PFSK-1 (cell line): ENCODE results near the gene KIF3B.

Experiments used
- FOXP2 ChIP-seq: optimal IDR thresholded peaks from 2 replicates; pipeline ENCODE3; 2011; ENCODE audit warnings: borderline replicate concordance, control low read depth, inconsistent platforms; ENCODE audit not compliant: insufficient read depth; ENCODE audit errors: extremely low read length, extremely low read depth
- POLR2AphosphoS5 ChIP-seq: IDR thresholded peaks from 2 replicates; pipeline ENCODE4 v1.6.1; 2012; ENCODE audit warnings: low read depth, mild to moderate bottlenecking, control low read depth, low read length, moderate library complexity
- SIN3A ChIP-seq: IDR thresholded peaks from 2 replicates; pipeline ENCODE4 v1.6.1; 2012; ENCODE audit warnings: mild to moderate bottlenecking, low read length, moderate library complexity, borderline replicate concordance; ENCODE audit not compliant: insufficient read depth
- TAF1 ChIP-seq: IDR thresholded peaks from 2 replicates; pipeline ENCODE4 v1.6.1; 2012; ENCODE audit warnings: low read length, control low read depth, borderline replicate concordance; ENCODE audit not compliant: insufficient read depth
- TF ChIP-seq, protein P1 (sequence below), 2 experiments: IDR thresholded peaks; 2 replicates each; pipeline versions ENCODE4 v1.6.1 to v1.8.0; 2011 to 2012; ENCODE audit warnings: low read depth in 2 of 2, low read length in 2 of 2, control low read depth in 1 of 2, inconsistent platforms in 1 of 2, mild to moderate bottlenecking in 1 of 2, moderate library complexity in 1 of 2; ENCODE audit not compliant: insufficient read depth in 1 of 2

The KIF3B gene

DNA sequence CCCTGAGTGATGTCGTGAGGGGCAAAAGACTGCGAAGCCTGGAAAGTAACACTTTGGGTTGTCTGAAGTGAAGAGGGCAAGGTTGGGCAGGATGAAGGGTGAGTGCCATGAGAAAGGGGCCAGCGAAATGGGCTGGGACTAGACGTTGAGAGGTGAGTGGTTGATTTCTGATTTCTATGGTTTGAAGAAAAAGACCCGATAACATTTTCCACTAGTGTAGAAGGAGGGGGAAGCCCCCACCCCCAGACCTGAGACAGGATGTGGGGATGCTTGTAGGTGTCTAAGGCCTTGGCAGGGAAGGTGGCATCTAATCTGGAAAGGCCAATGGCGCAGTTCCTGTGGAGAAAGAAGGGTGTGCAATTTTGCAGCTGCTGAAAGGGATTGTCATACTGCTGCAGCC, 25.3 kb upstream of the KIF3B start:
- no peak for TF ChIP-seq SIN3A
- TF ChIP-seq, protein P1, sequence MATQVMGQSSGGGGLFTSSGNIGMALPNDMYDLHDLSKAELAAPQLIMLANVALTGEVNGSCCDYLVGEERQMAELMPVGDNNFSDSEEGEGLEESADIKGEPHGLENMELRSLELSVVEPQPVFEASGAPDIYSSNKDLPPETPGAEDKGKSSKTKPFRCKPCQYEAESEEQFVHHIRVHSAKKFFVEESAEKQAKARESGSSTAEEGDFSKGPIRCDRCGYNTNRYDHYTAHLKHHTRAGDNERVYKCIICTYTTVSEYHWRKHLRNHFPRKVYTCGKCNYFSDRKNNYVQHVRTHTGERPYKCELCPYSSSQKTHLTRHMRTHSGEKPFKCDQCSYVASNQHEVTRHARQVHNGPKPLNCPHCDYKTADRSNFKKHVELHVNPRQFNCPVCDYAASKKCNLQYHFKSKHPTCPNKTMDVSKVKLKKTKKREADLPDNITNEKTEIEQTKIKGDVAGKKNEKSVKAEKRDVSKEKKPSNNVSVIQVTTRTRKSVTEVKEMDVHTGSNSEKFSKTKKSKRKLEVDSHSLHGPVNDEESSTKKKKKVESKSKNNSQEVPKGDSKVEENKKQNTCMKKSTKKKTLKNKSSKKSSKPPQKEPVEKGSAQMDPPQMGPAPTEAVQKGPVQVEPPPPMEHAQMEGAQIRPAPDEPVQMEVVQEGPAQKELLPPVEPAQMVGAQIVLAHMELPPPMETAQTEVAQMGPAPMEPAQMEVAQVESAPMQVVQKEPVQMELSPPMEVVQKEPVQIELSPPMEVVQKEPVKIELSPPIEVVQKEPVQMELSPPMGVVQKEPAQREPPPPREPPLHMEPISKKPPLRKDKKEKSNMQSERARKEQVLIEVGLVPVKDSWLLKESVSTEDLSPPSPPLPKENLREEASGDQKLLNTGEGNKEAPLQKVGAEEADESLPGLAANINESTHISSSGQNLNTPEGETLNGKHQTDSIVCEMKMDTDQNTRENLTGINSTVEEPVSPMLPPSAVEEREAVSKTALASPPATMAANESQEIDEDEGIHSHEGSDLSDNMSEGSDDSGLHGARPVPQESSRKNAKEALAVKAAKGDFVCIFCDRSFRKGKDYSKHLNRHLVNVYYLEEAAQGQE (IDR thresholded peaks at IDR 0.05; ENCODE audit: insufficient read depth in 1 of 2, low read depth in 2 of 2, low read length in 2 of 2): no peak

DNA sequence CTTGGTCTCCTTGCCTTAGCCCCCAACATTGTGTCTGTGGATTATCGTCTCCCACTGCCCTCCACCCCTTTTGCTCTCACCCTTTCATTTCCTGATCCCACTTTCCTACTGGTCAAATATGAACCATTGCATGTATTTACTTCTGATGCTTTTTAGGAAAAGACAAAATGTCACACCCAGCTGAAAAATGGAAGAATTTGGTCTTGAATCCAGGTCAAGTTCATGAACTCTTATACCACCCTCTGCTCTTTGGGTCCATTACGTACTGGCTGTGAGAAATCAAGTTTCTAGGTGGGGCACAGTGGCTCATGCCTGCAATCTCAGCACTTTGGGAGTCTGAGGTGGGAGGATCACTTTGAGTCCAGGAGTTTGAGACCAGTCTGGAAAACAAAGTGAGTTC, 15.8 kb upstream of the KIF3B start:
- no peak for TF ChIP-seq SIN3A
- no peak for TF ChIP-seq FOXP2
- TF ChIP-seq, protein P1 (IDR thresholded peaks at IDR 0.05; ENCODE audit: insufficient read depth in 1 of 2, low read depth in 2 of 2, low read length in 2 of 2): no peak
- no peak for TF ChIP-seq POLR2AphosphoS5
- no peak for TF ChIP-seq TAF1

DNA sequence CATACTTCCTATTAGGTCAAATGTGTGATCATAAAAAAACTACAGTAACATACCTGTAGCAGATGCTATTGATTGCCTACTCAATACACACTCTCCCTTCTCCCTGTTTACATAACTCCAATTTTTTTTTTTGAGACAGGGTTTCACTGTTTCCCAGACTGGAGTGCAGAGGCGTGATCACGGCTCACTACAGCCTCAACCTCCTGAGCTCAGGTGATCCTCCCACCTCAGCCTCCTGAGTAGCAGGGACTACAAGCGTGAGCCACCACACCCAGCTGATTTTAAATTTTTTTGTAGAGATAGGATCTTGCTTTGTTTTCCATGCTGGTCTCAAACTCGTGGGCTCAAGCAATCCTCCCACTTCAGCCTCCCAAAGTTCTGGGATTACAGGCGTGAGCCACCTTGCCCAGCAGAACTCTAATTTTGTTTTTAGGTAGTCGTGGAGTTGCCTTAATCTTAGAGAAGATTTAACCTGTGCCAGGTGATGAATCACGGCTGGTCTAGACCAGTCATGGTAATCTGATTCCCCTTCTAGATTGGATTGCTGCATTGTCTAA, 14.0 kb upstream of the KIF3B start:
- TF ChIP-seq SIN3A (no peak), FOXP2 (no peak), POLR2AphosphoS5 (no peak), TAF1 (no peak)
- TF ChIP-seq, protein P1 (IDR thresholded peaks at IDR 0.05; ENCODE audit: insufficient read depth in 1 of 2, low read depth in 2 of 2, low read length in 2 of 2): no peak

DNA sequence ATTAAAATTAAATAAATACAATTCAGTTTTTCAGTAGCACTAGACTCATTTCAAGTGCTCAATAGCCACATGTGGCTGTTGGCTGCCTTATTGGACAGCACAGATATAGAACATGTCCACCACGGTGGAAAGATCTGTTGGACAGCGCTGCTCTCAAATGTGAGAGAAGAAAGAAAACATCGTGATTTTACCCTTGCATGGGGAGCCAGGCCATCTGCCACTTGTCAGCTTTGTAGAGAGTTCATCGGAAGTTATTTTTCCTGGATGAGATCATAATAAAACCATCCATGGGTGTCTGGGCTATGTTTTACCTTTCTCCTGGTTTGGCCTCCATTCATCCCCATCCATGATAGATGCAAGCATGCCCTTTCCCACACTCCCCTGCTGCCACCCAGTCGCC, 5.8 kb upstream of the KIF3B start:
- TF ChIP-seq SIN3A (no peak), TAF1 (no peak)
- TF ChIP-seq, protein P1 (IDR thresholded peaks at IDR 0.05; ENCODE audit: insufficient read depth in 1 of 2, low read depth in 2 of 2, low read length in 2 of 2): 0 out of 4 replicates have a peak, but pooled peaks of 1 of the 2 experiments have one; percentile 10

DNA sequence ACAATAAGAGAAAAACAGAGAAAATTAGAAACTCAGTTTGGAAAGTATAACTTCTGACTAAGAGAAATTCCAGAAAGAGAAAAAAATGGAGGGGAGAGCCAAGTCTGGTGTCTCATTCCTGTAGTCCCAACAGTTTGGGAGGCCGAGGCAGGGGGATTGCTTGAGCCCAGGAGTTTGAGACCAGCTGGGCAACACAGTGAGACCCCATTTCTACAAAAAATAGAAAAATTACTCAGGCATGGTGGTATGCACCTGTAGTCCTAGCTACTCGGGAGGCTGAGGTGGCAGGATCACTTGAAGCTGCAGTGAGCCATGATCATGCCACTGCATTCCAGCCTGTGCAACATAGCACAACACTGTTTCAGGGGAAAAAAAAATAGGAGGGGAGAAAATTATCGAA, 3.1 kb upstream of the KIF3B start:
- TF ChIP-seq, protein P1 (IDR thresholded peaks at IDR 0.05; ENCODE audit: insufficient read depth in 1 of 2, low read depth in 2 of 2, low read length in 2 of 2): no peak
- TF ChIP-seq POLR2AphosphoS5: no peak
- TF ChIP-seq FOXP2: no peak
- no peak for TF ChIP-seq SIN3A
- no peak for TF ChIP-seq TAF1
